Measurements from ENCODE around the gene ZNF488.

- no peak for TF ChIP-seq CTCF (IDR thresholded peaks at IDR 0.05)
- no peak for TF ChIP-seq POLR2A (IDR thresholded peaks at IDR 0.05)
- TF ChIP-seq POLR2AphosphoS5 (IDR thresholded peaks at IDR 0.05): no peak
- TF ChIP-seq EP300 (IDR thresholded peaks at IDR 0.05): no peak
Measured at GRCh38 chr10:47369251-47369894, 14.7 kb downstream of the ZNF488 start.

Measured in gastroesophageal sphincter (tissue), 3 donors.